ENCODE data around the gene IFNAR1. TPM values are rescaled to one million over a fixed set of nuclear protein-coding genes. Genes with fewer than 3 reads are reported as not detected.
"Not testable (repeated sequence)": the region's sequence is repeated elsewhere in the genome, so short reads cannot be mapped to it uniquely, and the experiment has no call there.

Gene IFNAR1
- total RNA-seq, 3 donors from 2014 or later, result 30.2 to 44.8 (median 42.9) TPM

DNA sequence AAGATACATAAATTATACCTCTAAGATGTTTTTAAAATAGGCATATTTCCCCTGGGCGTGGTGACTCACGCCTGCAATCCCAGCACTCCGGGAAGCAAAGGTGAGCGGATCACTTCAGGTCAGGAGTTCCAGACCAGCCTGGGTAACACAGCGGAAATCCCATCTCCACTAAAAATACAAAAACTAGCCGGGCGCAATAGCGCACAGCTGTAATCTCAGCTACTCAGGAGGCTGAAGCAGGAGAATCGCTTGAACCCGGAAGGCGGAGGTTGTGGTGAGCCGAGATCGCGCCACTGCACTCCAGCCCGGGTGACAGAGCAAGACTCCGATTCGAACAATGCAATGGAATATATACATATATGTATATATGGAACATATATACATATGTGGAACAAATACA lies 3.8 kb upstream of the IFNAR1 start:
- intact Hi-C loops (cut with DNase I; ENCODE audit: low total_unique reads), result not testable (repeated sequence)
- peak in 1 of 2 donors; percentile 54 for DNase-seq (ENCODE audit: low spot score in 2 of 2)

DNA sequence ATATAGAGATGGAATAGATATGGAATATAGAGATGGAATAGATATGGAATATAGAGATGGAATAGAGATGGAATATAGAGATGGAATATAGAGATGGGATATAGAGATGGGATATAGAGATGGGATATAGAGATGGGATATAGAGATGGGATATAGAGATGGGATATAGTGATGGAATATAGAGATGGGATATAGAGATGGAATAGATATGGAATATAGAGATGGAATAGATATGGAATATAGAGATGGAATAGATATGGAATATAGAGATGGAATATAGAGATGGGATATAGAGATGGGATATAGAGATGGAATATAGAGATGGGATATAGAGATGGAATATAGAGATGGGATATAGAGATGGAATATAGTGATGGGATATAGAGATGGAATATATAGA lies 1.2 kb upstream of the IFNAR1 start:
- H3K27me3 ChIP-seq; intact Hi-C loops (cut with DNase I; ENCODE audit: low total_unique reads); H3K36me3 ChIP-seq; H3K9me3 ChIP-seq; DNase-seq (ENCODE audit: low spot score in 2 of 2): not testable (repeated sequence)
- Histone ChIP-seq H3K27ac (peak overlapping the region in 1 of 2 donors; percentile 98), H3K4me3 (peak overlapping the region in 2 of 3 donors; percentile 92 to 94), H3K4me1 (peaks cover 8 to 19% of the 10 kb centered on the region in 2 donors)

More for the DNA sequence above, 3.8 kb upstream of the IFNAR1 start:
- not testable (repeated sequence) for H3K4me1 ChIP-seq, H3K4me3 ChIP-seq, H3K9me3 ChIP-seq, H3K27ac ChIP-seq, H3K27me3 ChIP-seq, H3K36me3 ChIP-seq
- peak; percentile 48 to 84 (median 64) for TF ChIP-seq POLR2AphosphoS5 (IDR thresholded peaks at IDR 0.05)

- DNase-seq (ENCODE audit: low spot score in 2 of 2), result peak; percentile 55 to 73
- TF ChIP-seq CTCF (IDR thresholded peaks at IDR 0.05), result no peak
- TF ChIP-seq POLR2A (IDR thresholded peaks at IDR 0.05), result no peak
- no peak for TF ChIP-seq POLR2AphosphoS5 (IDR thresholded peaks at IDR 0.05)
- no peaks in the 10 kb centered on the region for H3K27me3 ChIP-seq
- H3K4me1 ChIP-seq, result peaks cover 8 to 19% of the 10 kb centered on the region in 2 donors
- intact Hi-C loops (cut with DNase I; ENCODE audit: low total_unique reads), result no loop called here
- H3K36me3 ChIP-seq, result no peaks in the 10 kb centered on the region
- H3K4me3 ChIP-seq, result peak overlapping the region; percentile 77 to 94 (median 92)
- peak overlapping the region; percentile 98 to 99 for H3K27ac ChIP-seq
- no peaks in the 10 kb centered on the region for H3K9me3 ChIP-seq
Observed at GRCh38 chr21:33325222-33326067, 675 bp downstream of the IFNAR1 start.

DNA sequence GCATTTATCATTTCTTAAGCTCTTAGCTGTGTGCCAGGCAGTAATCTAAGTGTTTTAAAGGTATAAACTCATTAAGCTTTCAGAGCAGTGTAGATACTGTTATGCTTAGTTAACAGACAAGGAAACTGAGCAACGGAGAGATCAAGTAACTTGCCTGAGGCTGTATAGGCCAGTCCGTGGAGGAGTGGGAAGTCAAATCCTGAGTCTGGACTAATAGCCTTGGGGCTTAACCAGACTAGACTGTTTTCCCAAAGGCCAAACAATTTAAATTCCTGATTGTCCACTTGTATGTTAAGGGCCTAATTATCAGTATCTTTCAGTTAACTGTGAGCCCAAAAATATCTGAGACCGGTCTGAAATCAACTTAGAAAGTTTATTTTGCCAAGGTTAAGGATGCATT lies 2.6 kb downstream of the IFNAR1 start:
- H3K36me3 ChIP-seq, result no peaks in the 10 kb centered on the region
- peaks cover 8 to 19% of the 10 kb centered on the region in 2 donors for H3K4me1 ChIP-seq
- TF ChIP-seq POLR2AphosphoS5 (IDR thresholded peaks at IDR 0.05) (no peak), POLR2A (IDR thresholded peaks at IDR 0.05) (no peak), CTCF (IDR thresholded peaks at IDR 0.05) (no peak)
- no peak for DNase-seq (ENCODE audit: low spot score in 2 of 2)
- H3K4me3 ChIP-seq, result no peak overlapping the region
- no peaks in the 10 kb centered on the region for H3K27me3 ChIP-seq
- intact Hi-C loops (cut with DNase I; ENCODE audit: low total_unique reads), result no loop called here
- H3K27ac ChIP-seq, result no peak overlapping the region
- peaks cover 0 to under 1% of the 10 kb centered on the region in 2 donors for H3K9me3 ChIP-seq

- no peak for DNase-seq (ENCODE audit: low spot score in 2 of 2)
- Histone ChIP-seq H3K36me3 (no peaks in the 10 kb centered on the region), H3K4me1 (peaks cover 8 to 19% of the 10 kb centered on the region in 2 donors), H3K4me3 (no peak overlapping the region), H3K27me3 (no peaks in the 10 kb centered on the region), H3K9me3 (peaks cover 0 to 5% of the 10 kb centered on the region in 2 donors), H3K27ac (no peak overlapping the region)
- no peak for TF ChIP-seq POLR2AphosphoS5 (IDR thresholded peaks at IDR 0.05)
- no peak for TF ChIP-seq POLR2A (IDR thresholded peaks at IDR 0.05)
- TF ChIP-seq CTCF (IDR thresholded peaks at IDR 0.05), result no peak
- intact Hi-C loops (cut with DNase I; ENCODE audit: low total_unique reads), result no loop called here
Observed at GRCh38 chr21:33327792-33328433, 3.1 kb downstream of the IFNAR1 start.

GRCh38 chr21:33330726-33331125 lies 6.0 kb downstream of the IFNAR1 start:
- Histone ChIP-seq H3K4me3 (no peak overlapping the region), H3K27me3 (no peaks in the 10 kb centered on the region), H3K9me3 (peaks cover 0 to 9% of the 10 kb centered on the region in 2 donors), H3K4me1 (peaks cover 8 to 16% of the 10 kb centered on the region in 2 donors), H3K36me3 (no peaks in the 10 kb centered on the region), H3K27ac (no peak overlapping the region)
- TF ChIP-seq CTCF (IDR thresholded peaks at IDR 0.05) (no peak), POLR2A (IDR thresholded peaks at IDR 0.05) (no peak), POLR2AphosphoS5 (IDR thresholded peaks at IDR 0.05) (no peak)
- intact Hi-C loops (cut with DNase I; ENCODE audit: low total_unique reads), result no loop called here
- no peak for DNase-seq (ENCODE audit: low spot score in 2 of 2)

All from breast epithelium (tissue), 4 donors.